GDM1 (cell line): Measurements from ENCODE around the gene C14orf93.

ENCODE experiments used
- DNase-seq: peaks from one replicate; lab custom pipeline; 2025; lab: John Stamatoyannopoulos, UW

The C14orf93 gene

GRCh38 chr14:22994762-22995275, 15.1 kb downstream of the C14orf93 start:
- no peak for DNase-seq

- no peak for DNase-seq
These were observed 16.4 kb downstream of the C14orf93 start for GRCh38 chr14:22993517-22993916.

GRCh38 chr14:22991852-22992251, 18.1 kb downstream of the C14orf93 start:
- DNase-seq = no peak

- DNase-seq = no peak
These were observed 22.7 kb downstream of the C14orf93 start for GRCh38 chr14:22987291-22987690.

- DNase-seq = peak; percentile 75
These were observed 23.4 kb downstream of the C14orf93 start for GRCh38 chr14:22986508-22987054.

- no peak for DNase-seq
These were observed 23.9 kb downstream of the C14orf93 start for GRCh38 chr14:22985894-22986507.

GRCh38 chr14:22984959-22985658, 24.8 kb downstream of the C14orf93 start:
- DNase-seq = no peak

GRCh38 chr14:22982477-22983245, 27.3 kb downstream of the C14orf93 start, which contains the start of gene AJUBA:
Gene AJUBA (minus strand): TSS chr14:22982551. CDS start chr14:22982266, 285 bp downstream.
- DNase-seq = peak; percentile 74

- no peak for DNase-seq
These were observed 28.0 kb downstream of the C14orf93 start for GRCh38 chr14:22981876-22982476.

GRCh38 chr14:22981090-22981875, 28.7 kb downstream of the C14orf93 start:
- no peak for DNase-seq

GRCh38 chr14:22980672-22981089, 29.3 kb downstream of the C14orf93 start:
- DNase-seq = no peak

GRCh38 chr14:22979748-22980392, 30.1 kb downstream of the C14orf93 start:
- no peak for DNase-seq

GRCh38 chr14:22978981-22979671, 30.8 kb downstream of the C14orf93 start:
- DNase-seq = no peak

- DNase-seq = no peak
These were observed 31.5 kb downstream of the C14orf93 start for GRCh38 chr14:22978487-22978837.

- DNase-seq = no peak
These were observed 32.1 kb downstream of the C14orf93 start for GRCh38 chr14:22977684-22978486.

- no peak for DNase-seq
These were observed 32.6 kb downstream of the C14orf93 start for GRCh38 chr14:22977434-22977683.

GRCh38 chr14:22976620-22977433, 33.1 kb downstream of the C14orf93 start:
- DNase-seq = no peak

- DNase-seq = no peak
These were observed 35.2 kb downstream of the C14orf93 start for GRCh38 chr14:22974530-22975313.
